ENCODE results near the gene PDP2. TPM values are rescaled to one million over a fixed set of nuclear protein-coding genes. Genes with fewer than 3 reads are reported as not detected.
"Not testable (repeated sequence)": the region's sequence is repeated elsewhere in the genome, so short reads cannot be mapped to it uniquely, and the experiment has no call there.

The PDP2 gene
- total RNA-seq, 1 experiment from 2014 or later = 27.2 TPM

DNA sequence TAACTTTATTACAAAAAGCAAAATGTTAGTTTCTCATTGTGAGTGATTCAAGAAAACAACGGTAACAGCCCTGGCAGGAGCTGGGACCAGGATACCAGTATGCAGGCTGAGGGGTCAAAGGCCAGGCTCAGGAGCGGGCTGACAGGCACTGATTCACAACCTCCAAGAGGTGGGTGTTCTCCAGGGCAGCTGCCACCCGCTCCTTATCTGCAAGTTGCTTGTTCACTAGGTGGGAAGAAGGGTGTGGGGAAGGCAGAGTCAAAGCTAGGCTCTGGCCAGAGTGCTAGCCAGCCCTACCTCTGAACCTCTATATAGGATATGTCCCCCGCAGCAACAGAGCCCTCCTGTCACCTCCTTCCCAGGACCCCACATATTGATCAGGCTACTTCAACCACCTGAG lies 51.8 kb downstream of the PDP2 start:
- H3K4me3 Mint-ChIP-seq (ENCODE audit: low read depth, unreplicated experiment) = no peak overlapping the region
- BruUV-seq (replicated peaks) = no TSS peak
- H3K36me3 Mint-ChIP-seq (ENCODE audit: insufficient read depth, unreplicated experiment) = peaks cover 54% of the 10 kb centered on the region
- intact Hi-C loops (cut with micrococcal nuclease; ENCODE audit: unreplicated experiment) = no loop called here
- no peaks in the 10 kb centered on the region for H3K9me3 Mint-ChIP-seq (ENCODE audit: low read depth, unreplicated experiment)
- H3K27ac Mint-ChIP-seq (ENCODE audit: unreplicated experiment) = no peak overlapping the region
- no peak for DNase-seq
- TF ChIP-seq, protein P1, sequence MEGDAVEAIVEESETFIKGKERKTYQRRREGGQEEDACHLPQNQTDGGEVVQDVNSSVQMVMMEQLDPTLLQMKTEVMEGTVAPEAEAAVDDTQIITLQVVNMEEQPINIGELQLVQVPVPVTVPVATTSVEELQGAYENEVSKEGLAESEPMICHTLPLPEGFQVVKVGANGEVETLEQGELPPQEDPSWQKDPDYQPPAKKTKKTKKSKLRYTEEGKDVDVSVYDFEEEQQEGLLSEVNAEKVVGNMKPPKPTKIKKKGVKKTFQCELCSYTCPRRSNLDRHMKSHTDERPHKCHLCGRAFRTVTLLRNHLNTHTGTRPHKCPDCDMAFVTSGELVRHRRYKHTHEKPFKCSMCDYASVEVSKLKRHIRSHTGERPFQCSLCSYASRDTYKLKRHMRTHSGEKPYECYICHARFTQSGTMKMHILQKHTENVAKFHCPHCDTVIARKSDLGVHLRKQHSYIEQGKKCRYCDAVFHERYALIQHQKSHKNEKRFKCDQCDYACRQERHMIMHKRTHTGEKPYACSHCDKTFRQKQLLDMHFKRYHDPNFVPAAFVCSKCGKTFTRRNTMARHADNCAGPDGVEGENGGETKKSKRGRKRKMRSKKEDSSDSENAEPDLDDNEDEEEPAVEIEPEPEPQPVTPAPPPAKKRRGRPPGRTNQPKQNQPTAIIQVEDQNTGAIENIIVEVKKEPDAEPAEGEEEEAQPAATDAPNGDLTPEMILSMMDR (IDR thresholded peaks at IDR 0.05; ENCODE audit: unreplicated experiment) = no peak
- peaks cover 71% of the 10 kb centered on the region for H3K4me1 Mint-ChIP-seq (ENCODE audit: low read depth, unreplicated experiment)
- H3K27me3 Mint-ChIP-seq (ENCODE audit: unreplicated experiment) = no peaks in the 10 kb centered on the region
- CTCF ChIA-PET = no interaction called here

DNA sequence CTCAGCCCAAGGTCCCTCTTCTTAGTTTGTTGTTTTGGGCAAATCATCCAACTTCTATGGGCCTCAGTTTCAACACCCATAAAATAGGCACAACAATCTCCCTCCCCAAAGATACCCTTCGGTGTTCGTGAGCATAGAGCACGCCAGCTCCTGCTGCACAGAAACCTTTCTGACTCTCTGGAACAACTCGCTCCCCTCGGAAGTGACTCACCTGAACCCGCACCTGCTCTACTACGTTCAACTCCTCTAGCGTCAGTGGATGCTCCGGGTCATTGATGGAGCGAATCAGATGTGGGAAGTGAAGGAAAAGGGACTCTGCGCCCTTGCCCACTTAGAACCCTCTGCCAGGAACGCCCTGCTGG lies 53.4 kb downstream of the PDP2 start:
- Mint-ChIP-seq H3K27ac (ENCODE audit: unreplicated experiment) (peak overlapping the region; percentile 74), H3K4me1 (ENCODE audit: low read depth, unreplicated experiment) (peaks cover 55% of the 10 kb centered on the region), H3K36me3 (ENCODE audit: insufficient read depth, unreplicated experiment) (peaks cover 52% of the 10 kb centered on the region), H3K9me3 (ENCODE audit: low read depth, unreplicated experiment) (no peaks in the 10 kb centered on the region), H3K4me3 (ENCODE audit: low read depth, unreplicated experiment) (peak overlapping the region; percentile 92), H3K27me3 (ENCODE audit: unreplicated experiment) (no peaks in the 10 kb centered on the region)
- TF ChIP-seq, protein P1 (IDR thresholded peaks at IDR 0.05; ENCODE audit: unreplicated experiment) = no peak
- DNase-seq = no peak
- intact Hi-C loops (cut with micrococcal nuclease; ENCODE audit: unreplicated experiment) = no loop called here
- TSS peak; percentile 75 for BruUV-seq (replicated peaks)
- CTCF ChIA-PET = no interaction called here

DNA sequence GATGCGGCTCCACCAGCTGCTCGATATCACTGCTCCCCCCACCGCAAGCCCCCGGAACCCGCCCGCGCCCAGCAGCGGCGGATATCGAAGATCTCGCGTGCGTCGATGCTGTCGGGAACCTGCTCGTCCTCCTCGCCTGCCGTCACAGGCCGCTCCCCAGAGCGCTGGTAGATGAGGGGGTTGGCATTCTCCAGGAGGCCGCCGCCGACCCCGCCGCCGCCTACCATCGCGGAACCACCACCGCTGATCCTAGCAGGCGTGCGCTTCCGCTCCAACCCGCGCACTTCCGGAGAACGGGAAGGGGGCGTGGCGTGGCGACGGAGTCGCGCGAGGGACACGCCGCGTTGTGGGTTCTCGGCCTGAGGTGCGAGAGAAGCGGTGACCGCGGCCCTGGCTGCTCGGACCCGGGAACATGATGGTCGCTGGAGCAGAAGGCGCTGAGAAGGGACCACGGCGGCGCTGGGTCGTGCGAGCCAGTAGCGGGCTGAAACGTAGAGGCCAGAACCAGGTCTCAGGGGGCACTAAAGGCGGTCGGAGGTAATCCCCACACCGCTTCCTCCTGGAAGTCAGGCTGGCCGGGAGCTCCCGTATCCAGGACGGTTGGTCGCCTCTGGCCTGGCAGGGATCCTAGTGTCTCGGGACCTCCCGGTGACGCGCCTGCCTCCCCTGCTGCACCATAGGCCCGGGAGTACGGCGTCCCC lies 54.0 kb downstream of the PDP2 start, which contains the start of gene CIAO2B:
TSS of gene CIAO2B (minus strand) at position 265 of the 701 bp plus-strand sequence. CDS start at position 227, 38 bp downstream.
- H3K4me3 Mint-ChIP-seq (ENCODE audit: low read depth, unreplicated experiment) = peak within 1 kb of the TSS; percentile 92
- H3K9me3 Mint-ChIP-seq (ENCODE audit: low read depth, unreplicated experiment) = no peaks in the 10 kb centered on the region
- H3K36me3 Mint-ChIP-seq (ENCODE audit: insufficient read depth, unreplicated experiment) = peaks cover 52% of the 10 kb centered on the region
- H3K27me3 Mint-ChIP-seq (ENCODE audit: unreplicated experiment) = no peaks in the 10 kb centered on the region
- peak; percentile 94 for DNase-seq
- CTCF ChIA-PET = no interaction called here
- TF ChIP-seq, protein P1 (IDR thresholded peaks at IDR 0.05; ENCODE audit: unreplicated experiment) = no peak
- intact Hi-C loops (cut with micrococcal nuclease; ENCODE audit: unreplicated experiment) = no loop called here
- peak within 1 kb of the TSS; percentile 74 for H3K27ac Mint-ChIP-seq (ENCODE audit: unreplicated experiment)
- no TSS peak for BruUV-seq (replicated peaks)
- H3K4me1 Mint-ChIP-seq (ENCODE audit: low read depth, unreplicated experiment) = peaks cover 54% of the 10 kb centered on the region

DNA sequence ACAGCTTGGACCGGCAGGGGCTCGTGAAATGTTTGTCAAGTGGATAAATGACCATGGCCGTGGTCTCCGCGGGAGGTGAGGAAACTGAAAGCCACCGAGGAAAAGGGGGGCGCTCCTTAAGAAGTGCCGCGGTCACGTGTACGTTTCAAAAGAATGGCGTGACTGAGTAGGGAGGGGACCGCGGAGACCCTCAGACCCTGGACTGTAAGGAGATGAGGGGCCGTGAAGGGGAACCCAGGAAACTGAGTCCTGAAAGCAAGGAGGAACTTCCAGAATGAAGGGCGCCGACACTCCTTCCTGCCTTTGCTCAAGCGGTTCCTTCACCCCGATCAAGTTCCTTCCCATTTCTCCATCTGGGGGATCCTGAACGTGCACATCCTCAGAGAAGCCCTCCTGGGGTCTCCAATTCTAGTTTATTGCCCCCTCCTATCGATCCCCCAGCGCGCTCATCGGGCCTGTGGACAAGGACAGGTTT lies 54.6 kb downstream of the PDP2 start:
- intact Hi-C loops (cut with micrococcal nuclease; ENCODE audit: unreplicated experiment); CTCF ChIA-PET; H3K9me3 Mint-ChIP-seq (ENCODE audit: low read depth, unreplicated experiment); H3K27me3 Mint-ChIP-seq (ENCODE audit: unreplicated experiment); DNase-seq: not testable (repeated sequence)
- H3K36me3 Mint-ChIP-seq (ENCODE audit: insufficient read depth, unreplicated experiment) = peaks cover 49% of the 10 kb centered on the region
- H3K4me3 Mint-ChIP-seq (ENCODE audit: low read depth, unreplicated experiment) = peak overlapping the region; percentile 92
- peak overlapping the region; percentile 74 for H3K27ac Mint-ChIP-seq (ENCODE audit: unreplicated experiment)
- TSS peak; percentile 36 for BruUV-seq (replicated peaks)
- peaks cover 50% of the 10 kb centered on the region for H3K4me1 Mint-ChIP-seq (ENCODE audit: low read depth, unreplicated experiment)

All from Calu3 (cell line).